HG02763 (cell line): ENCODE results near the gene PSMC3.

Experiments used
- ATAC-seq: cut with Tn5 transposase; IDR thresholded peaks from one replicate; pipeline ENCODE4 v1.9.1; 2021; ENCODE audit warnings: mild to moderate bottlenecking, moderate library complexity; ENCODE audit not compliant: unreplicated experiment

Gene PSMC3

GRCh38 chr11:47377571-47378009, 48.6 kb downstream of the PSMC3 start:
- no peak for ATAC-seq

- ATAC-seq: no peak
These were observed 49.5 kb downstream of the PSMC3 start for GRCh38 chr11:47376525-47377371.

GRCh38 chr11:47376107-47376524, 50.1 kb downstream of the PSMC3 start:
- ATAC-seq: no peak

GRCh38 chr11:47375546-47376085, 50.6 kb downstream of the PSMC3 start:
- no peak for ATAC-seq

- no peak for ATAC-seq
These were observed 51.2 kb downstream of the PSMC3 start for GRCh38 chr11:47375020-47375419.

- no peak for ATAC-seq
These were observed 51.6 kb downstream of the PSMC3 start for GRCh38 chr11:47374720-47375019.

- ATAC-seq: no peak
These were observed 52.1 kb downstream of the PSMC3 start for GRCh38 chr11:47373876-47374719.

GRCh38 chr11:47372422-47372821, 53.8 kb downstream of the PSMC3 start:
- no peak for ATAC-seq

GRCh38 chr11:47369676-47370075, 56.6 kb downstream of the PSMC3 start:
- ATAC-seq: no peak
